ENCODE measurements around the gene DMAP1.
"Not testable (repeated sequence)": the region's sequence is repeated elsewhere in the genome, so short reads cannot be mapped to it uniquely, and the experiment has no call there.

DMAP1 gene

DNA sequence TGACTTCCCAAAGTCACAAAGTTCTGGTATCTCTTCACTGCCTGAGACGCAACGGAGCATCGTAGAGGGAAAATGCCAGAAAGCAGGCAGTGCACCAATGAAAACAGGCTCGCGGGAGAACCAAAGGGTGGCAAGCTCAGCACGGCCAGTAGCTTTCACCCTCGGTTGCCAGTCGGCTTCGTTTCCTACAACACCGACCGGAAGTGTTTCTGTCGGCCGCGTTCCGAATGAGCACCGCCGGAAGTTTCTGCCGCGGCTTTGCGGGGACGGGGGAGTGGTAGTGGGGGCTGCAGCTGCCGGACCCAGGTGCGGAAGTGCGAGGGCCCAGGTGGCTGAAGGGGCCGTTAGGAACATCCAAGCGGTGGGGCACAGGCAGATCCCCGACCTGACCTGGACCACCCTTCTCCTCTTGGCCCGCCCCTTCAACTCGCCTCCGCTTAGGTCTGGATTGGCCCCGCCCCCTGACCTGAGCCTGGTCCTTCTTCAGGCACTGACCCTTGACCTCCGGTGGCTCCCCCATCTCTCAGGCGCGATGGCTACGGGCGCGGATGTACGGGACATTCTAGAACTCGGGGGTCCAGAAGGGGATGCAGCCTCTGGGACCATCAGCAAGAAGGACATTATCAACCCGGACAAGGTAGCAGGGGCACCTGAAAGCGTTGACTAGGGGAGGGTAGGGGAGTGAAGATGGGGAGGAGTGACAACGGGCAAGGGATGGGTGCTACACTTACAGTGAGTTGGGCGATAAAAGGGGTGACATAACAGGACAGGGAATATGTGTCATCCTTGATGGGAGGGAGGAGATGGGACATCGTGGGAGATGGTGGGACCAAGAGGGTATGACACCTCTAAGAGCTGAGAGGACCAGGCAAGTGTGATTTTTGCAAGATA is at the start of gene DMAP1:
Gene DMAP1 (plus strand): TSS at position 250 of the 891 bp plus-strand sequence. CDS start 283 bp downstream, at position 533.
- peak; percentile 88 for DNase-seq

DNA sequence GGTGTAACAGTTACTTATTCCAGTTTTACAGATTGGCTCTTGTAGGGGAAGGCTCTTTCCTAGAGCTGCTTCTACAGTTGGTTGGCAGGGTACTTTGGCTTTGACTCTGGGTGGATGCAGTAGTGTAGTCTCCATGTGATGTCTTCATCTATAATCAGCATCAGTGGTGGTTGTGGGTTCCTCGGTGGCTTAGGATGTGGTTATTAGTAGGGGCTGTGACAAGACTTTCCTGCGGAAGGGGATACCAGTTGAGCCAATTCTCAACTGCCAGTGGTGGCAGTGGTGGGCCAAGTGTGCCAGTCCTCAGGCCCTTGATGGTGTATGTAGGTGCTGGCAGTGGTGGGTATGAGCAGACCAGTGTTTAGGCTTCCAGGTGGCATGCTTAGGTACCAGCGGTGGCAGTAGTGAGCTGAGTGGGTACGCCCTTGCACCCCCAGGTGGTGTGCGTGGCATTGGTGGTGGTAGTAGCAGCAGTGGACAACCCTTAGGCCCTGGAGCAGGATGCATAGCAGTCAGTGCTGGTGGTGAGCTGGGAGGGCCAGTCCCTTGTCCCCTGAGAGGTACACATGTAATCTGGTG is 44.7 kb upstream of the DMAP1 start:
- no peak for DNase-seq

DNA sequence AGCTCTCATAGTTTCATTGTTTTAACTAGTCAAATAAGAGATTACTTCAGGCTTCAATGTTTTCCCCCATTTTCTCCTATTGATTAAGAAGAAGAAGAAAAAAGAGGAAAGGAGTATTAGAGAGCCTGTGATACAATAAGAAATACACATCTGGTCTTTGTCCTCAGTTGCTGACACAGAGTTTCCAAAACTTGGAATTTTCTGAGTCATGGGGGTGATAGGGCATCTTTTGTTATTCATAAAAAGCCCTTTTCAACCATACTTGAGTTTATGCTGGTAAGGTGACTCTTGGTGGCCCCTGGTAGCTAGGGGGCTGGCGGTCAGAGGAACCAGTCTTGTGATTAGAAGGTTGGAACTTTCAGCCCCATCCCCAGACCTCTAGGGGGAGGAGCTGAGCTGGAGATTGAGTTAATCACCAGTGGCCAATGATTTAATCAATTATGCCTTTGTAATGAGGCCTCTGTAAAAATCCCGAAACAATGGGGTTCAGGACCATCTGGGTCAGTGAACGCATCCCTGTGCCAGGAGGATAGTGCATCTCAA is 42.9 kb upstream of the DMAP1 start:
- no peak for DNase-seq

GRCh38 chr1:44174630-44175029 is 38.6 kb upstream of the DMAP1 start:
- DNase-seq: no peak

GRCh38 chr1:44200336-44200735 is 12.9 kb upstream of the DMAP1 start:
- no peak for DNase-seq

GRCh38 chr1:44206545-44206944 is 6.7 kb upstream of the DMAP1 start:
- DNase-seq: not testable (repeated sequence)

- no peak for DNase-seq
These were observed 5.0 kb upstream of the DMAP1 start for GRCh38 chr1:44208226-44208625.

GRCh38 chr1:44210595-44210994 is 2.7 kb upstream of the DMAP1 start:
- no peak for DNase-seq

DNA sequence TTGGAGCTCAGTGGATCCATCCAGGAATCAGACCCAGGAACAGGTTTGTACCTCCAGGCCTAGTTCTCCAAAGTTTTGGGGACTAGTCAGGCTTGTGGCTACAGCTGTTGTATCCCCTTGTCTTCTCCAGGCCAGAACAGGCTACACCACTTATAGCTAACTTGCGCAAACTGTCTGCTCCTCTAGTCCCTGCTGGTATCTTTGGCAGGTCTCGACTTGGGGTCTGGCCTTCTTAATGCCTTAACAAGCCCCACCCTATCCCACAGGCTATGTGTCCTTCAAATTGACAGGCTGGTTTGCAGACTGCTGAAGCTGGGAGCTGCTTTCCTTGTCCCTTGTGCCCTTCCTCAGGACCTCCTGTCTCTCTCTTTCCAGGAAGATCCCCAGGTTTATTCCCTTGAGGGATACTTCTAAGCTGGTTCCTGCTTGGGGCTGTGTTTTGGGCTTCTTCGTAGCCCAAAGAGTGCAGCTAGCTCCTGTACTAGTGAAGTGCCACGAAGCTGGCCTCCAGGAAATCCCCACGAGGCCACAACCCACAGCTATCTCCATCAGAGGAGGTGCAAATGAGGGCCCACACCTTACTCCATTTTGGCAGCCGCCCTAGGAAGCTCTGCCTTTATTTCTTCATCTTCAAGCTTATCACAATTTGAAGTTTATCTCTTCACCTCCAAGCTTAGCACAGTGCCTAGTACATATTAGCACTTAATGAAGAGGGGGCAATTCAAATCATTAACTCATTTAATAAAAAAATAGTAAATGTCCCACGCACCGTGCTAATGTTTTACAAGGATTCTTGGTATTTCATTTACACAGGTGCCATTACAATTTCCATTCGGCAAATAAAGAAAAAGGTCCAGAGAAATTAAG is 683 bp upstream of the DMAP1 start:
- DNase-seq: no peak

- DNase-seq: peak; percentile 79
These were observed 4.6 kb downstream of the DMAP1 start for GRCh38 chr1:44217809-44218410.

DNA sequence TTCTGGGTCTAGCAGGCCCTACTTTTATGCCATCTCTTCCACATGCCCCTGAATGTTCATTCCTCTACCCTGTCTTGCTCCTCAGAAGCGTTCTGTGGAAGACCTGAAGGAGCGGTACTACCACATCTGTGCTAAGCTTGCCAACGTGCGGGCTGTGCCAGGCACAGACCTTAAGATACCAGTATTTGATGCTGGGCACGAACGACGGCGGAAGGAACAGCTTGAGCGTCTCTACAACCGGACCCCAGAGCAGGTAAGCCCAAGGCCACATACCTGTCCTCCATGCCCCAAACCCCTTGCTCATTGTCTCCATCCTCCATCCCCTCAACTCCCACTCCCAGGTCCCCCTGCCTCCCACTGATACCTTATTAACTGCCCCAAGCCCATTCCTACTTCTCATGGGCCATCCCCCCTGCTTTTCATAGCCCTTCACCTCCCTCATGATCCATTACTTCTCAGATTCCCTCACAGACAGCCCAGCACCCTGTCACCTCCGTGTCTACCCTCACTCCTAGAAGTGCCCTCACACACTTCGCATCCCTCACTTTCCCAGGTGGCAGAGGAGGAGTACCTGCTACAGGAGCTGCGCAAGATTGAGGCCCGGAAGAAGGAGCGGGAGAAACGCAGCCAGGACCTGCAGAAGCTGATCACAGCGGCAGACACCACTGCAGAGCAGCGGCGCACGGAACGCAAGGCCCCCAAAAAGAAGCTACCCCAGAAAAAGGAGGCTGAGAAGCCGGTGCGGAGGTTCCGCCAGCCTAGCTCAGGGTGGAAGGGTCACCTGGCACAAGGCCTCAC is 5.4 kb downstream of the DMAP1 start:
- no peak for DNase-seq

GRCh38 chr1:44219301-44219626 is 6.0 kb downstream of the DMAP1 start:
- DNase-seq: no peak

- no peak for DNase-seq
These were observed 6.9 kb downstream of the DMAP1 start for GRCh38 chr1:44220001-44220751.

GRCh38 chr1:44220755-44221154 is 7.5 kb downstream of the DMAP1 start:
- DNase-seq: no peak

GRCh38 chr1:44221769-44222168 is 8.5 kb downstream of the DMAP1 start:
- DNase-seq: no peak

DNA sequence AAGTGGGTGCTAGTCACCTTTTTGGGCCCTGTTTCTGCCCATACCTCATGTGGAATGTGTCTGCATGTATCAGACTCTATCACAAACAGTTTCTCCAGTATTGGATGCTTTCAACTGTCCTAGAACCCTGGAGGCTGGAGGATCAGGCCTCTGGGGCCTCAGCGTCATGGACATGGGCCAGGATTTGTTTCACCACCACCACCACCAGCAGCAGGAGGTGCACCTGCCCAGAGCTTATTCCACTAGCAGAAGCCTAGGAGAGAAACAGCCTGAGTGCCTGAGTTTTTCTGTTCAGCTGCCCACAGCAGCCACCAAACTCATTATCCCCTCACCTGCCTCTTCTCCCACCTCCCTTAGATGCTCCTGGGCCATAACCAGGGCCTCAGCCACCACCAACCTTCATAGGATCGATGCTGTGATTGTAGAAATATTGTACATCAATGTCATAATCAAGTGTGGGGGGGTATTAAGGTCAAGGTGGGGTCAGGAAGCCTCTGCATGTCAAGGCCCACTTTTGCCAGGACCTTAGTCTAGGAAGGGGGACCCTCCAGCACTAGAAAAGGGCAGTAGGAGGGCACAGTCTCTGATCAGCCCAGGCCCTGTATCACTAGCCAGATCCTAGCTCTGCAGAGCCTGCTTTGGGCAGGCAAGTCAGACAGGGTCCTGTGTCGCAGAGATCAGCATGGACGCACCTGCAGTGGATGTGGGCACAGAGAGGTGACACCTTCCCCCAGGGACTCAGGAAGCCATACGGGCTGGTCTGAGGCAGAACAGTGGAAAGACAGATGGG is 9.3 kb downstream of the DMAP1 start:
- DNase-seq: no peak

- no peak for DNase-seq
These were observed 9.9 kb downstream of the DMAP1 start for GRCh38 chr1:44223187-44223610.

GRCh38 chr1:44225761-44226160 is 12.5 kb downstream of the DMAP1 start:
- no peak for DNase-seq

DNA sequence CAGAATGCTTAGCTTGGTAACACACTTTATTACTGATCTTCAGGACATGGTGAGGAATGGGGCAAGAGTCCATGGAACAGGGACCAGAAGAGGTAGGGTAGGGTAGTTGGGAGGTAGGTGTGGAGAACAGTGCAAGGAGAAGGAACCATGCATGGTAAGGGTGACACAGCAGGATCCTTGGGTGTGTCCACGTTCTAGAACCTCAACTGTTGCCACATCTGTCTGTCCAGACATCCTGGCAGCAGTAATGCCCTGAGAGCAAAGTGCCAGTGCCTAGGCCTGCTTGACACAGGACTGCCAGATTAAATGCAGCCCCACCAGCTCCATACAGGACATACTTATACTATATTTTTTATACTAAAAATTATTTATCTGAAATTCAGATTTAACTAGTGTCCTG is 13.9 kb downstream of the DMAP1 start:
- peak; percentile 3 for DNase-seq

- no peak for DNase-seq
These were observed 14.9 kb downstream of the DMAP1 start for GRCh38 chr1:44228218-44228617.

All from right hindlimb (tissue), 1 donor.